Choroid plexus epithelial cell (primary cell): Measurements from ENCODE around the gene MYCBP2.
"Not testable (repeated sequence)": the region's sequence is repeated elsewhere in the genome, so short reads cannot be mapped to it uniquely, and the experiment has no call there.

Experiments used
- DNase-seq: peaks from one replicate; pipeline ENCODE4 v3.0.0-alpha.2; 2010; ENCODE audit warnings: low read depth
- H3K4me3 ChIP-seq: 2 replicates; pipeline ENCODE4 v1.5.1; 2011; ENCODE audit warnings: low read depth, mild to moderate bottlenecking, control low read depth, low read length, moderate library complexity
- TF ChIP-seq, protein P1 (sequence below): conservative IDR thresholded peaks from 2 replicates; pipeline ENCODE4 v1.5.1; 2011; ENCODE audit warnings: low read depth, mild to moderate bottlenecking, control low read depth, inconsistent platforms, low read length, moderate library complexity

MYCBP2 gene

DNA sequence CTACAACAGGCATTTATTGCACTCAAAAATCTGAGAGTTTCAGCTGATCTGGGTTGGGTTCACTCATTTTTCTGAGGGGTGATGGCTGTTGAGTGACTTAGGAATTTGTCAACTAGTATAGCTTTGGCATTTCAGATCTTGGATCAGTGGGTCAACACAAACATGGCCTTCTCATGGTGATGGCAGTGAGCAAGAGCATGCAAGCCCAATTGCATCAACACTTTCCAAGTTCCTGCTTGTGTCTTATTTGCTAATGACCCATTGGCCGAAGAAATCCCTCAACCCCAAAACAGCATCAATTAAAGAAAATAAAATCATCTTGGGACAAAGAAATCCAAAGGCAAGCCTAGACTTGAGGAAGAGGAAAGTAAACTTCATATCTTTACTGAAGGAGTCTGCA, 23.9 kb upstream of the MYCBP2 start:
- no peak overlapping the region for H3K4me3 ChIP-seq
- no peak for DNase-seq
- TF ChIP-seq, protein P1, sequence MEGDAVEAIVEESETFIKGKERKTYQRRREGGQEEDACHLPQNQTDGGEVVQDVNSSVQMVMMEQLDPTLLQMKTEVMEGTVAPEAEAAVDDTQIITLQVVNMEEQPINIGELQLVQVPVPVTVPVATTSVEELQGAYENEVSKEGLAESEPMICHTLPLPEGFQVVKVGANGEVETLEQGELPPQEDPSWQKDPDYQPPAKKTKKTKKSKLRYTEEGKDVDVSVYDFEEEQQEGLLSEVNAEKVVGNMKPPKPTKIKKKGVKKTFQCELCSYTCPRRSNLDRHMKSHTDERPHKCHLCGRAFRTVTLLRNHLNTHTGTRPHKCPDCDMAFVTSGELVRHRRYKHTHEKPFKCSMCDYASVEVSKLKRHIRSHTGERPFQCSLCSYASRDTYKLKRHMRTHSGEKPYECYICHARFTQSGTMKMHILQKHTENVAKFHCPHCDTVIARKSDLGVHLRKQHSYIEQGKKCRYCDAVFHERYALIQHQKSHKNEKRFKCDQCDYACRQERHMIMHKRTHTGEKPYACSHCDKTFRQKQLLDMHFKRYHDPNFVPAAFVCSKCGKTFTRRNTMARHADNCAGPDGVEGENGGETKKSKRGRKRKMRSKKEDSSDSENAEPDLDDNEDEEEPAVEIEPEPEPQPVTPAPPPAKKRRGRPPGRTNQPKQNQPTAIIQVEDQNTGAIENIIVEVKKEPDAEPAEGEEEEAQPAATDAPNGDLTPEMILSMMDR, result no peak

DNA sequence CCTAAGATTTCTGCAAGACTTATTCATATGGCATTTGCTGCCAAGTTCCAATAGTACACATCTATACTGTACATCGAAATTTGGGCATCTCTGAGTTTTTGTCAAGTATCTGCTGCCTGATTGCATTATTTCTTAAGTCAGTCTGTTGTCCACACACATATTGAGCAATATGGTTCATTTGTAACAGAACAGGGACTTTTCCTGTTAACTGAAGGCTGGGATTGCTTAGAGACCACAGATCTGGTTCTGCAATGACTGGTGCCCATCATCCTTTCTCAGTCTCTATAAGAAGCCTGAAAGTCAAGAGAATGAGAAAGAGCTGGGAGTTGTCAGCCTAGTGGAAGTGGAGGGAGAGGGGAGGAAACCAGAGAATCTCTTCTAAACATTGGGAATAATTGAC, 22.5 kb upstream of the MYCBP2 start:
- TF ChIP-seq, protein P1, result no peak
- DNase-seq, result no peak
- no peak overlapping the region for H3K4me3 ChIP-seq

DNA sequence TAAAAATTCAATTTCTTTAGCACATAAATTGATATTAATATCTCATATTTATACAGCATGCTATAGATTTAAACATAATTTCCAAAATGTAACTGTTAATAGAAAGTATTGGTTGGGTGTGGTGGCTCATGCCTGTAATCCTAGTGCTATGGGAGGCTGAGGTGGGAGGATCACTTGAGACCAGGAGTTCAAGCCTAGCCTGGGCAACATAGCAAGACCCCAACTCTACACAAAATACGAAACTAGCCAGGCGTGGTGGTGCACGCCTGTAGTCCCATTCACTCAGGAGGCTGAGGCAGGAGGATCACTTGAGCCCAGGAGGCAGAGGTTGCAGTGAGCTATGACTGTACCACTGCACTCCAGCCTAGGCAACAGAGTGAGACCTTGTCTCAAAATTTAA, 20.5 kb upstream of the MYCBP2 start:
- not testable (repeated sequence) for H3K4me3 ChIP-seq, DNase-seq

DNA sequence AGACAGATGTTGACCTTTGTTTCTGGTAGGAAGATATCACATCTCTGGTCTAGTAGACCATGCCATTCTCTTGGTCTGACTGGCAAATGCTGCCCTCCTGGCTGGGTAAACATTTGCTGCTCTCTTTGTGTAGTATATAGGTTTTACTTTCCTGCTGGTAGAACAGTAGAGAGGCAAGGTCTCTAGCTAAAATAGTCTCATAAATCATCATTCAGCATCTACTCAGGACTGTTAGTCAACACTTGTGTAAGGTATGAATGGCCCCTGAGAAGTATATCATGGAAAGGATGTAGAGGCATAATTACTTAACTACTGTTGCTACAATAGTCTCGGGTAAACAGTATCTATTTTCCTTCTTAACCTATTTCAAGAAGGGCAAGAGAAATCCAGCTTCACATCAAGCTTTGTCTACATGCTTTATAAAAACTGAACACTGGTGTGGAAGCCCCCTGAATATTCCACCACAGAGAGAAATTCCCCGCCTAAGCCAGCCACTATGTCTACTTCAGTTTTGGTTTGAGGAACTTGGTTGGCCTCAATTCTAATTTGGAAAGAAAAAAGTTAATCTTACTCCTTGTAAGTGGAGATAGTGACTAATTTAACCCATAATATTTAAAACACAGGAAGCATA, 18.4 kb upstream of the MYCBP2 start:
- H3K4me3 ChIP-seq, result no peak overlapping the region
- no peak for DNase-seq
- TF ChIP-seq, protein P1, result no peak

DNA sequence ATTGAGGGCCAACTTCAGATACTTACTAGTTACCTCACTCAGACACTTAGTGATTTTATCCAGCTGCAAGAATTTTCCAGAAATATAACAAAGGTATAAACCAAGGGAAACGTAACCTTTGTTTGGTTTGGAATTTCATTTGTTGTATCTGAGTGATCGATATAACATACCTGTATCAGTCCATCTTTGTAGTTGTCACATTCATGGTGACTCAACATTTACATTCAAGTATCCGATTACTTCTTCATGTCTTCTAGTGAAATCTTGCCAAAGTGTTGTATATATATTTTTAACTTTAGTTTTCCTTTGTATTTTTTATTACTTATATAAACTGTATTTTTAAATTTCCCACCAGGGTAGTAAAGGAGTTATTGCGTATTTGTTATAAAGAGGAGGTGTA, 16.9 kb upstream of the MYCBP2 start:
- TF ChIP-seq, protein P1, result no peak
- no peak overlapping the region for H3K4me3 ChIP-seq
- DNase-seq, result no peak

DNA sequence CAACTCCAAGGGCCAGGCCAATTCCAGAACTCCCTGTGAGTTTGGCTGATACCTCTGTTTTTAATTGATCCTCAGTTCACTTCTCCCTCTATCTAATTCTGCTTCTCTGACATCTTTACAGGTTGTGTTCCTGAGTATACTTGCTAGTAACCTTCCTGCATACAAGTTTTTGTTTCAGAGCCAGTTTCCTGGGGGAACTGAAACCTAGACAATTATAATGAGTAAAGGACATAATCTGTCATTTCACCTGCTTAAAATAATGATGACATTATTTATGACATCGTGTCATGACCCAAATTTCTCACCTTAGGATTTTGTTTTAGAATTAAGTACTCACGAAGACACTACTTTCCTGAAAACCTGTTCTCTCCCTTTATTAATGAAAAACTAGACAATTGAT, 12.5 kb upstream of the MYCBP2 start:
- TF ChIP-seq, protein P1, result no peak
- no peak overlapping the region for H3K4me3 ChIP-seq
- no peak for DNase-seq

DNA sequence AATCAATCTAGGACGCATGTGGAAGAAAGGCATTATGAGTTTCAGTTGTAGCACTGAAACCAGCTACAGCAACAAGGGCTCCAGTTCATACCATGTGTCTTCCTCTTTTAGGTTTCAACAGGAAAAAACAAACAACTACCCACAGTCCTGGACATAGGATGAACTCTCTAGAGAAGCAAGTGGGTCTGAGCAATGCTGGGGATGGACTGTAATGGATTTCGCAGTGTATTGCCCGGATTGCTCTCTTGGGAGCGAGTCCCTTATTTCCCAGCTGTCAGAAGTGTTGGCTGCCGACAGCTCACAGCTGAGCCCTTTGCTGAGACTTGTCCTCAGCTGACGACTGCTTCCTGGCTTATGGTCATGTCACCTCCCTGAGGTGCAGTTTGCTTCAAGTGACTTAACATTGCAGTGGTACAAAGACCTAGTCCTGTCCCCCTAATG, 12.1 kb upstream of the MYCBP2 start:
- TF ChIP-seq, protein P1, result no peak
- DNase-seq, result no peak
- H3K4me3 ChIP-seq, result no peak overlapping the region

DNA sequence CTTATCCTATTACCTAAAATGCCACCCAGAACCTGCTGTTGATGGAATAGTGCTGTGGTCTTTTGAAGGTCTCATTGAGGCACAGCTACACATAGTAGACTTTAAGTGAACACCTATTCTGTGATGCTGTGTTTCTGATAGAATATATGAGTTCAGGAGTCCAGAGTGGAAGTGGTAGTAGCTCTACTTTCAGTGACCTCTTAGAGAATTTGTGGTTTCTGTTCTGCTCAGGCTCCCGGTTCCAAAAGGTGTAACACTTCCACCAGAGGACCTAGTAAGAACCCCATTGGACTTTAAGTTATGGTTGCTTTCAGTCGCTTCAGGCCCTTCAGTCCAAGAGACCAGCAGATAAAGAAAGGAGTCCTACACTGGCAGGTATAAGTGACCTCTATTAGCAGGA, 11.4 kb upstream of the MYCBP2 start:
- TF ChIP-seq, protein P1, result no peak
- no peak for DNase-seq
- H3K4me3 ChIP-seq, result no peak overlapping the region
